HFFc6 (cell line): ENCODE measurements around the gene TYW1B. TPM values are rescaled to one million over a fixed set of nuclear protein-coding genes. Genes with fewer than 3 reads are reported as not detected.
A peak's percentile ranks its signal among the peaks of the same experiment; 100 is the strongest.
"Not testable (repeated sequence)": the region's sequence is repeated elsewhere in the genome, so short reads cannot be mapped to it uniquely, and the experiment has no call there.

Experiments used
- DNase-seq: peaks from one replicate; pipeline ENCODE4 v3.0.0-alpha.2; 2018
- H3K27ac Mint-ChIP-seq: 2 replicates; pipeline ENCODE4 v1.8.0; 2020; ENCODE audit warnings: mild to moderate bottlenecking, mixed read lengths
- H3K27me3 Mint-ChIP-seq: 2 replicates; pipeline ENCODE4 v1.8.0; 2021; ENCODE audit warnings: mild to moderate bottlenecking, moderate library complexity, mixed read lengths; ENCODE audit not compliant: insufficient read depth
- H3K36me3 Mint-ChIP-seq: 2 replicates; pipeline ENCODE4 v1.8.0; 2021; ENCODE audit warnings: low read depth, mixed read lengths
- H3K4me1 Mint-ChIP-seq: 2 replicates; pipeline ENCODE4 v1.8.0; 2020; ENCODE audit warnings: low read depth, mixed read lengths
- H3K4me3 Mint-ChIP-seq: 2 replicates; pipeline ENCODE4 v1.8.0; 2020; ENCODE audit warnings: mild to moderate bottlenecking, moderate library complexity, mixed read lengths
- H3K9me3 Mint-ChIP-seq: 2 replicates; pipeline ENCODE4 v1.8.0; 2020; ENCODE audit warnings: mild to moderate bottlenecking, mixed read lengths
- total RNA-seq, 6 experiments: library from RNA; stranded (reverse); fragmentation: NEBNext Ultra II Directional; extraction: Animal tissue kit (Norgen Biotek cat#: 25700); gene quantifications; 2 replicates in 1 of 6; 3 replicates in 5 of 6; pipeline ENCODE4 v1.2.3, GENCODE V29; 2021
- TF ChIP-seq, protein P1 (sequence below): fragments of 200-600 bp; sonication (generic); IDR thresholded peaks from 2 replicates; pipeline ENCODE4 v1.5.0; 2021; ENCODE audit warnings: antibody characterized with exemption, mild to moderate bottlenecking

The TYW1B gene
- total RNA-seq, 6 experiments from 2014 or later: 3.0 to 3.9 (median 3.6) TPM

DNA sequence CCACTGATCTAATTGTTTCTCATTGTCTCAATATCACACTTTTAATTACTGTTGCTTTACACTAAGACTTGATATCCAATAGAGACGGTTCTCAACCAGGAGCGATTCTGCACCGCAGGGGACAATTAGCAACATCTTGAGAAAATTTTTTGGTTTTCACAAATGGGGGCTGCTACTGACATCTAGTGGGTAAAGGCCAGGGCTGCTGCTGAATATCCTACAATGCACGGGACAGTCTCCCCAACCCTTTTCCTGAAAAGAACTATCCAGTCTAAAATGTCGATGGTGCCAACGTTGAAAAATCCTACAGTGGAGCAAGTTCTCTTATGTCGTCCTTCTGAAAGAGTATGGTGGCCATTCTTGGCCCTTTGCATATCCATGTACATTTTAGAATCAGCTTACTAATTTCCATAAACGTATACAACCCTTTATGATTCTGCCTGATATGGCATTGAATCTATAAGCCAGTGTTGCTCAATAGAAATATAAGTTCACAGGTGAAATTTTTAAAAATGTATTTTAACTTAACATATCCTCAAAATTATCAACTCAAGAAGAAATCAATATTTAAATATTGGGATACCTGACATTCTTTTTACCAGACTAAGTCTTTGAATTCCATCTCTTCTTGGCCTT, 192.6 kb downstream of the TYW1B start:
- H3K4me1 Mint-ChIP-seq, H3K27me3 Mint-ChIP-seq, H3K27ac Mint-ChIP-seq, H3K9me3 Mint-ChIP-seq, H3K36me3 Mint-ChIP-seq, DNase-seq, H3K4me3 Mint-ChIP-seq: not testable (repeated sequence)
- TF ChIP-seq, protein P1, sequence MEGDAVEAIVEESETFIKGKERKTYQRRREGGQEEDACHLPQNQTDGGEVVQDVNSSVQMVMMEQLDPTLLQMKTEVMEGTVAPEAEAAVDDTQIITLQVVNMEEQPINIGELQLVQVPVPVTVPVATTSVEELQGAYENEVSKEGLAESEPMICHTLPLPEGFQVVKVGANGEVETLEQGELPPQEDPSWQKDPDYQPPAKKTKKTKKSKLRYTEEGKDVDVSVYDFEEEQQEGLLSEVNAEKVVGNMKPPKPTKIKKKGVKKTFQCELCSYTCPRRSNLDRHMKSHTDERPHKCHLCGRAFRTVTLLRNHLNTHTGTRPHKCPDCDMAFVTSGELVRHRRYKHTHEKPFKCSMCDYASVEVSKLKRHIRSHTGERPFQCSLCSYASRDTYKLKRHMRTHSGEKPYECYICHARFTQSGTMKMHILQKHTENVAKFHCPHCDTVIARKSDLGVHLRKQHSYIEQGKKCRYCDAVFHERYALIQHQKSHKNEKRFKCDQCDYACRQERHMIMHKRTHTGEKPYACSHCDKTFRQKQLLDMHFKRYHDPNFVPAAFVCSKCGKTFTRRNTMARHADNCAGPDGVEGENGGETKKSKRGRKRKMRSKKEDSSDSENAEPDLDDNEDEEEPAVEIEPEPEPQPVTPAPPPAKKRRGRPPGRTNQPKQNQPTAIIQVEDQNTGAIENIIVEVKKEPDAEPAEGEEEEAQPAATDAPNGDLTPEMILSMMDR: peak; percentile 62; the same call in 1 of the 2 replicates

GRCh38 chr7:72632765-72633292, 195.2 kb downstream of the TYW1B start:
- H3K27me3 Mint-ChIP-seq, H3K4me3 Mint-ChIP-seq, H3K9me3 Mint-ChIP-seq, DNase-seq, H3K36me3 Mint-ChIP-seq, H3K4me1 Mint-ChIP-seq: not testable (repeated sequence)
- H3K27ac Mint-ChIP-seq: peak overlapping the region; percentile 29; the same call in 1 of the 2 replicates

GRCh38 chr7:72628375-72628774, 199.6 kb downstream of the TYW1B start:
- not testable (repeated sequence) for H3K27me3 Mint-ChIP-seq, DNase-seq, H3K36me3 Mint-ChIP-seq, H3K4me3 Mint-ChIP-seq, H3K4me1 Mint-ChIP-seq, H3K9me3 Mint-ChIP-seq, H3K27ac Mint-ChIP-seq

DNA sequence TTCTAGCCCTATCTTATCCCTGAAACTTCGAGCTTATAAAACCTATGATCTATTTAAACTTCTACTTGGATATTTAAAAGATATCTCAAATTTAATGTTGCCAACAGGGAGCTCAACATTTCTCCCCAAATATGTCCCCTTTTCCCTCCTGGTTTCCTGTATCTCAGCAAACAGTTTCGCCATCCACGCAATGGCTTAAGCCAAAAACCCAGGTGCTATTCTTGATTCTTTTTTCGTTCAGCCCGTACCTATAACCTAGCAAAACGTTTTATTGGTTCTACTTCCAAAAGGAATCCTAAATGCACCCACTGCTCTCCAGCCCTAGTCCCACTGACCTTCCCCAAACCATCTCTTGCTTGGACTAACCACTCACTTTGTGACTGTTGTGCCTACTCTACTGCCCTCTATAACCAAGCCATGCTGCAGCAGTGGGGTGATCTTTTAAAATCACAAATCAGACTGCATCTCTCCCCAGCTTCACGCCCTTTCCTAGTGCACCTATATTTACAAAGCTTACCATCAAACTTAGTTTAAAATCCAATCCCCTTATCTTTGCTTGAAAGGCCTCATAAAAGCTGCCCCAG, 201.5 kb downstream of the TYW1B start:
- not testable (repeated sequence) for H3K27ac Mint-ChIP-seq, H3K4me3 Mint-ChIP-seq, H3K4me1 Mint-ChIP-seq, H3K9me3 Mint-ChIP-seq, H3K36me3 Mint-ChIP-seq, DNase-seq, H3K27me3 Mint-ChIP-seq

DNA sequence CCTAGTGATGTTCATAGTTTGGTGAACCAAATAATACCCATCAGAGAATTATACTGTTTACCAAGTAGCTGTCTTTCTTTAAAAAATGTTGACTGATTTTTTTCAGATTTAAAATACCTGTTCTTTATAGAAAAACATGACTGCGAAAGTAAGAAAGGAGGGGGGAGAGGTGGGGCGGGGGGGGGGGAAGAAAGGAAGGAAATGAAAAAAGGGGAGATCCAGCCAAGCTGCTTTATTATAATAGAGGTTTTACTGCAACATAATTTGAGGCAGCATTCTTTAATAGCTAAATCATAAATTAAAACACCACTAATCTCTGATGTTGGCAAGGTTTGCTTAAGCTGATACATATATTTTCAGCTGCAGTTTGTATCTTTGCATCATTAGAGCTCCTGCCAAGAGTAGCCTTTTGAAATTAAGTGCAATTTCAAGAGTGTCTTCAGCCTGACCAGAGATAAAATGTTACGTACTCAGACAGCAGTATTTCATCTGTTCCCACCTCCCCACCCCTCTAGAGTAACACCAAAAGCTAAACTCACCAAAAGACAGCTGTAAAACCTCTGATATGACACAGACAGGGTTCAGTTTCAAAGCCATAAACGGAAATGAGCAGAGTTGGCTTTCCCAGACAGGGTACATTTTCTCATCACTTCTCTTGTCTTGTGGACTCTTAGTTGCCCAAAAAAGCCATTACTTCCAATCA, 202.1 kb downstream of the TYW1B start:
- not testable (repeated sequence) for H3K4me1 Mint-ChIP-seq, H3K27ac Mint-ChIP-seq, H3K36me3 Mint-ChIP-seq, DNase-seq, H3K9me3 Mint-ChIP-seq, H3K27me3 Mint-ChIP-seq, H3K4me3 Mint-ChIP-seq

GRCh38 chr7:72622532-72622931, 205.5 kb downstream of the TYW1B start:
- Mint-ChIP-seq H3K27me3 (peaks cover 5% of the 10 kb centered on the region; the same call in 1 of the 2 replicates), H3K27ac (no peak overlapping the region), H3K9me3 (no peaks in the 10 kb centered on the region), H3K4me3 (no peak overlapping the region), H3K36me3 (no peaks in the 10 kb centered on the region), H3K4me1 (0 out of 2 replicates have a peak, but pooled peaks cover 5% of the 10 kb centered on the region)
- TF ChIP-seq, protein P1: no peak
- no peak for DNase-seq

- H3K4me3 Mint-ChIP-seq, H3K36me3 Mint-ChIP-seq, DNase-seq, H3K9me3 Mint-ChIP-seq, H3K27ac Mint-ChIP-seq, H3K27me3 Mint-ChIP-seq, H3K4me1 Mint-ChIP-seq: not testable (repeated sequence)
Measured at GRCh38 chr7:72621761-72622187, 206.2 kb downstream of the TYW1B start.

DNA sequence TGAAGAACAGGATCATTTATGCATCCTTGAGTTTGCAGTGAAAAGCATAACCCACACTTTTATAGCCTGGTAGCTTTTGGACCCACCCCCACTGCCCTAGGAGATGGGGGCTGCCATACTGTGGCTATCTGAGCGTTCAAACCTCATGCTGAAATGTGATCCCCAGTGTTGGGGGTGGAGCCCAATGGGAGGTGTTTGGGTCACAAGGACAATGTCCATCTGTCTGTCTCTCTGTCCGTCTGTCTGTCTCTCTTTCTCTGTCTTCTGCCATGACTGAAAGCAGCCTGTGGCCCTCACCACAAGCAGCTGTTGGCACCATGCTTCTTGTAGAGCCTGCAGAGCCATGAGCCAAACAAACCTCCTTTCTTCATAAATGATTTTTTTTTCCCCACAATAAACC, 207.1 kb downstream of the TYW1B start:
- H3K36me3 Mint-ChIP-seq, H3K9me3 Mint-ChIP-seq, H3K27me3 Mint-ChIP-seq, H3K27ac Mint-ChIP-seq, H3K4me3 Mint-ChIP-seq, DNase-seq, H3K4me1 Mint-ChIP-seq: not testable (repeated sequence)

DNA sequence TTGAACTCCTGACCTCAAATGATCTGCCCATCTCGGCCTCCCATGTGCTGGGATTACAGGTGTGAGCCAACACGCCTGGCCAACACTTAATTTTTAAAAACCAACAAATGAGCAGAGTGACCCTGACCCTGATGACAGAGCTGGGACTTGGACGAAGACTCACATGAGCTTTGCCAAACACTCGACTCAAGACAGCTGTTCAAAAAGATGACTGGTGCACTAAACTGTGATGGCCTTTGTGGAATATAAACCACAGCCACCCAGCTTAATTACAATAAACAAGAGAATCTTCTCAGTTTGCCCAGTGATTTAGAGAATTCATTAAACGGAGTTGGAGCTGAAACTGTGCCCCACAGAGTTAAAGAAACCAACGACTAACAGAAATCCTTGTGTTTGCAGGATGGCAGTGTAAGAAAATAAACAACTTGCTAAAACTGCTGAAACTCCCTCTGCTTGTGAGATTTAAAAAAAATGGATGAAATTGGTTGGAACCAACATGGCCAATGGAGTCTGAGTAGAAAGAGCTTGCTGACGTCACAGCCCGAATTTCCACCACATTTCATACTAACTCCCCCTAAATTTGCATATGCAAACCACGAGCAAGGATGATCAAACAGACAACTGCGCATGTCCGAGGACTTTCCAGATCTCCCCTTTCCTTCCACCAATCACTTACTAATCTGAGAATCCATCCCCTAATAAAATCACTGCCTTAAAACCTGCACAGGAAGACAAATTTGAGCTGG, 209.4 kb downstream of the TYW1B start:
- H3K27me3 Mint-ChIP-seq, H3K27ac Mint-ChIP-seq, DNase-seq, H3K9me3 Mint-ChIP-seq, H3K4me1 Mint-ChIP-seq, H3K4me3 Mint-ChIP-seq: not testable (repeated sequence)
- peaks cover 15% of the 10 kb centered on the region for H3K36me3 Mint-ChIP-seq

GRCh38 chr7:72609761-72610160, 218.2 kb downstream of the TYW1B start:
- not testable (repeated sequence) for H3K27ac Mint-ChIP-seq, DNase-seq, H3K4me1 Mint-ChIP-seq, H3K27me3 Mint-ChIP-seq, H3K4me3 Mint-ChIP-seq, H3K9me3 Mint-ChIP-seq
- peaks cover 26% of the 10 kb centered on the region for H3K36me3 Mint-ChIP-seq

- not testable (repeated sequence) for H3K4me3 Mint-ChIP-seq, H3K4me1 Mint-ChIP-seq, H3K27me3 Mint-ChIP-seq, H3K9me3 Mint-ChIP-seq, DNase-seq, H3K27ac Mint-ChIP-seq
- peaks cover 29% of the 10 kb centered on the region for H3K36me3 Mint-ChIP-seq
Measured at GRCh38 chr7:72607988-72608387, 220.0 kb downstream of the TYW1B start.
